HG03066 (cell line): Measurements from ENCODE around the gene C16orf54.
"Not testable (repeated sequence)": the region's sequence is repeated elsewhere in the genome, so short reads cannot be mapped to it uniquely, and the experiment has no call there.

Experiments used
- ATAC-seq: cut with Tn5 transposase; IDR thresholded peaks from one replicate; pipeline ENCODE4 v1.9.1; 2021; ENCODE audit warnings: low read depth; ENCODE audit not compliant: unreplicated experiment

C16orf54 gene

GRCh38 chr16:29745853-29746345 lies at the start of gene C16orf54:
TSS of gene C16orf54 (minus strand) at chr16:29745990. CDS start at chr16:29744951, 1,039 bp downstream.
- peak; percentile 67 for ATAC-seq

GRCh38 chr16:29794231-29794710 lies 48.5 kb upstream of the C16orf54 start:
- ATAC-seq: no peak

GRCh38 chr16:29793153-29793552 lies 47.4 kb upstream of the C16orf54 start:
- ATAC-seq: not testable (repeated sequence)

GRCh38 chr16:29791845-29792807 lies 46.3 kb upstream of the C16orf54 start:
- no peak for ATAC-seq

GRCh38 chr16:29790949-29791844 lies 45.4 kb upstream of the C16orf54 start:
- ATAC-seq: no peak

- peak; percentile 92 for ATAC-seq
Measured at GRCh38 chr16:29790183-29790948, 44.6 kb upstream of the C16orf54 start, which contains the start of gene KIF22. TSS of gene KIF22 (plus strand) at chr16:29790751. CDS start at chr16:29790760, 9 bp downstream.

- ATAC-seq: no peak
Measured at GRCh38 chr16:29789775-29790182, 44.0 kb upstream of the C16orf54 start.

- not testable (repeated sequence) for ATAC-seq
Measured at GRCh38 chr16:29787155-29787554, 41.4 kb upstream of the C16orf54 start.

- no peak for ATAC-seq
Measured at GRCh38 chr16:29784901-29785500, 39.2 kb upstream of the C16orf54 start.

GRCh38 chr16:29784157-29784556 lies 38.4 kb upstream of the C16orf54 start:
- ATAC-seq: no peak

- not testable (repeated sequence) for ATAC-seq
Measured at GRCh38 chr16:29783094-29783953, 37.5 kb upstream of the C16orf54 start.

- no peak for ATAC-seq
Measured at GRCh38 chr16:29779474-29779873, 33.7 kb upstream of the C16orf54 start.

GRCh38 chr16:29777576-29778350 lies 32.0 kb upstream of the C16orf54 start, which contains the start of gene ZG16:
TSS of gene ZG16 (plus strand) at chr16:29778256. CDS start at chr16:29779267, 1,011 bp downstream.
- no peak for ATAC-seq

- ATAC-seq: no peak
Measured at GRCh38 chr16:29775742-29776408, 30.1 kb upstream of the C16orf54 start.

GRCh38 chr16:29774730-29775129 lies 28.9 kb upstream of the C16orf54 start:
- no peak for ATAC-seq

GRCh38 chr16:29772330-29772729 lies 26.5 kb upstream of the C16orf54 start:
- ATAC-seq: not testable (repeated sequence)
